ENCODE measurements around the gene GK. TPM values are rescaled to one million over a fixed set of nuclear protein-coding genes. Genes with fewer than 3 reads are reported as not detected.
"Not testable (repeated sequence)": the region's sequence is repeated elsewhere in the genome, so short reads cannot be mapped to it uniquely, and the experiment has no call there.

GK gene
- polyA plus RNA-seq, 3 donors from 2014 or later: 0.78 to 5.3 (median 3.9) TPM

DNA sequence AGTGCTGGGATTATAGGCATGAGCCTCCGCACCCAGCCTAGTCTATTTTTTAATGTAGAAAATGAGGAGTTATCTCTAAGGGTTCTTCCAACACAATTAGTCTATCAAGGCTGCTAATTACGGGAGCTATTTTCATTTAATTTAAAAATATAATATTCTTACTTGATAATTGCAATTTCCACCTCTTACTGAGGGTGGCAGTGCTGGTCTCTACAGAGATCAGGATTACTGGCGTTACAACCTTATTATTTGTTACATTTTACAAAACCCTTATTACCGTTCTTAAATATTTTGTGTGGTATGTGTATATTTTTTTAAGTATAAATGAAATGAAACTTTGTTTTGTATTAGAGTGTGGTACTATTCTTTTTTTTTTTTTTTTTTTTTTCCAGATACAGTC lies 17.6 kb upstream of the GK start:
- Mint-ChIP-seq H3K9me3 (no peaks in the 10 kb centered on the region), H3K36me3 (no peaks in the 10 kb centered on the region), H3K27me3 (ENCODE audit: low read depth in 3 of 3) (peaks cover 0 to 3% (median 0%) of the 10 kb centered on the region in 3 donors), H3K4me1 (peaks cover 1 to 3% of the 10 kb centered on the region in 2 donors), H3K4me3 (no peak overlapping the region), H3K27ac (no peak overlapping the region)
- no peak for DNase-seq

DNA sequence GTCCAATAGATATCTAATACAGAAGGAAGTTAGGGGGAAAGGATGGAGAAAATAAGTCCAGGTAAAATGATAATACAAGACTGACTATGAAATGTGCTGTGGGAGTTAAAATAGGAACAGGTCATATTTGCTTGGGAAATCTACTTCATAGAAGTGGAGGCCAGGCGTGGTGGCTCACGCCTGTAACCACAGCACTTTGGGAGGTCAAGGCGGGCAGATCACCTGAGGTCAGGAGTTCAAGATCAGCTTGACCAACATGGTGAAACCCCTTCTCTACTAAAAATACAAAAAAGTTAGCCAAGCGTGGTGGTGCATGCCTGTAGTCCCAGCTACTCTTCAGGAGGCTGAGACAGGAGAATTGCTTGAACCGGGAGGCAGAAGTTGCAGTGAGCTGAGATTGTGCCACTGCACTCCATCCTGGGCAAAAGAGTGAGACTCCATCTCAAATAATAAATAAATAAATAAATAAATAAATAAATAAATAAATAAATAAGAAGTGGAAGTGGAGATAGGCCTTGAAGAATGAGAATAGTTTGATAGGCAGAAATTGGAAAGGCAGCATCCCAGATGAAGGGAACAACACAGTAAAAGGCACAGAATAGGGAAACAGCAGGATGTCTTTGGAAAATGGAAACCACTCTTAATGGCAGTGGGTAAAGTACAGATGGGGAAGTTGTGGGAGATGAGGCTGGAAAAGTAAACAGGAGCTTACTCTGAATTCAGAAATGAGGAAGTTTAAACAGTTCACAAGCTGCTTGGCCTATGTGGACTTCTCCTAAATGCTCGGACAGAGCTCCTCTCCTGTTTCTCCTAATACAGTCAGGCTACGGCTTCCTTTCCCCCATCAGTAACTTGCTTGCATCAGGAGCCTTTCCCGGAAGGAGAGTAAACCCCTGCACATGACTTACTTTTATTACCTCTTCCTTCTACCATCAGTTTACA lies 15.1 kb upstream of the GK start:
- no peak overlapping the region for H3K27ac Mint-ChIP-seq
- H3K36me3 Mint-ChIP-seq: no peaks in the 10 kb centered on the region
- H3K4me3 Mint-ChIP-seq: no peak overlapping the region
- no peaks in the 10 kb centered on the region for H3K9me3 Mint-ChIP-seq
- no peak for DNase-seq
- peaks cover 2 to 7% of the 10 kb centered on the region in 2 donors for H3K4me1 Mint-ChIP-seq
- peaks cover 0 to 2% (median 0%) of the 10 kb centered on the region in 3 donors for H3K27me3 Mint-ChIP-seq (ENCODE audit: low read depth in 3 of 3)

DNA sequence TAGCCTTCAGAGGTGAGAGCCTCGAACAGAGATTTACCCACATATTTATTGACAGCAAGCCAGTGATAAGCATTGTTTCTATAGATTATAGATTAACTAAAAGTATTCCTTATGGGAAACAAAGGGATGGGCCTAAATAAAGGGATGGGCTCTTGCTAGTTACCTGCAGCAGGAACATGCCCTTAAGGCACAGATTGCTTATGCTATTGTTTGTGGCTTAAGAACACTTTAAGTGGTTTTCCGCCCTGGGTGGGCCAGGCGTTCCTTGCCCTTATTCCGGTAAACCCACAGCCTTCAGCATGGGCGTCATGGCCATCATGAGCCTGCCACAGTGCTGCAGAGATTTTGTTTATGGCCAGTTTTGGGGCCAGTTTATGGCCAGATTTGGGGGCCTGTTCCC lies 13.5 kb upstream of the GK start:
- H3K36me3 Mint-ChIP-seq; H3K9me3 Mint-ChIP-seq; DNase-seq; H3K27me3 Mint-ChIP-seq (ENCODE audit: low read depth in 3 of 3); H3K4me1 Mint-ChIP-seq; H3K27ac Mint-ChIP-seq; H3K4me3 Mint-ChIP-seq: not testable (repeated sequence)

DNA sequence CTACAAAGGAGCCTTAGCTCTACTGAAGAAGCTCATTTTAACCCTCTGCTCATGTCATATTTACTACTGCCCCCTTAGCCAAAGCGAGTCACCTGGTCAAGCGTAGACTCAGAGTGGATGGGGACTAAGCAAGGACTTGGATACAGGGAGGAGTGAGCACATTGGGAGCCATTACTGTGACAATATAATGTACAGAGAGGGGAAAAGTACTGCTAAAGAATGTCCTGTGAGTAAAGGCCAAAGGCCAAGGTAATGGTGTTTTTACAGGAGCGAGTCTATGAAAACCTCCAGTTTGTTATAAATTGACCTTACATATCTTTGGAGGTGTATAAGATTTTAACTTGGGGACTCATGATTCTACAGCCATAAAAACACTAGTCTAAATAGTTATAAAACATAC lies 10.6 kb upstream of the GK start:
- Mint-ChIP-seq H3K36me3 (no peaks in the 10 kb centered on the region), H3K9me3 (no peaks in the 10 kb centered on the region), H3K4me1 (peaks cover 2 to 7% of the 10 kb centered on the region in 2 donors), H3K4me3 (no peak overlapping the region), H3K27me3 (ENCODE audit: low read depth in 3 of 3) (peaks cover 0 to 2% (median 0%) of the 10 kb centered on the region in 3 donors), H3K27ac (no peak overlapping the region)
- DNase-seq: no peak

DNA sequence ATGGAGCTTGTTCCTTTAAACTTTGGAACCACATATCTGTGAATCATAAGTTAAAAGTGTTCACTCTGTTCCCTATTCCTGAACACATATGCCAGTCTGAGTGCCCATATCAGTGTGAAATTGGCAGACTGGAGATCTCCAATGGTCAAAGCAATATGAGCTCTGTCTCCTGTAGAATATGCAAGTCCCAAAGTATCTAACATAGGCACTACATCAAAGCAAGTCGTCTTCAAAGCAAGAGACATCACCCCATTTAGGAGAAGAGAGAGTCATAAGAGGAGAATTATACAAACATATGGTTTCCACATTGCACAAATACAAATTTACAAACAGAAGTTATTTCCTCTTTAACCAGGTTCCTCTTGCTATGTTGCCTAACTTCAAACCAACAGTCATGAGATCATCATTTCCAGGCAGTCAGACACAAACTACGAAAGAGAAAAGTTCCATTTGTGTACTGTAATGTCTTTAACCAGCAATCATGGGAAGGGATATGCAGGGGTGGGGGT lies 9.9 kb upstream of the GK start:
- no peaks in the 10 kb centered on the region for H3K36me3 Mint-ChIP-seq
- H3K27ac Mint-ChIP-seq: no peak overlapping the region
- peaks cover 2 to 7% of the 10 kb centered on the region in 2 donors for H3K4me1 Mint-ChIP-seq
- DNase-seq: no peak
- peaks cover 0 to 2% (median 2%) of the 10 kb centered on the region in 3 donors for H3K27me3 Mint-ChIP-seq (ENCODE audit: low read depth in 3 of 3)
- no peak overlapping the region for H3K4me3 Mint-ChIP-seq
- H3K9me3 Mint-ChIP-seq: no peaks in the 10 kb centered on the region

DNA sequence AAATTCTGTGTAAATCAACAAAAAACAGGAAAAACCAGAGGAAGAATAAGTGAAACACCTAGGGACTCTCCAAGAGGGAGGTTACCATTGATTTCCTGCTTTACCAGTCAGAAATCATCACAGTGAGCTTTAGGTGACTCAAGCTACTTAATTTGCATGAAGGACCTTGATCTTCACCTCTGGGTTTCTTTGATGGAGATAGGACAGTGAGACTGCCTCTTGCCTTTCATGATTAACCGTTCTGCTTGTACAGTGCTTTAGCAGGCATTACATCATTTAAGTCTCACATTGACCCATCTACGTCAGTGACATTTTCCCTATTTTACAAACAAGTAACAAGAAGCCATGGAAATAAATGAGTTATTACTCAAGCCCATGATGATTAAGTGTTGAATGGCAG lies 3.4 kb upstream of the GK start:
- Mint-ChIP-seq H3K4me3 (no peak overlapping the region), H3K36me3 (no peaks in the 10 kb centered on the region), H3K4me1 (peaks cover 11% of the 10 kb centered on the region in 2 donors), H3K27me3 (ENCODE audit: low read depth in 3 of 3) (peaks cover 3 to 12% (median 6%) of the 10 kb centered on the region in 3 donors), H3K27ac (no peak overlapping the region), H3K9me3 (no peaks in the 10 kb centered on the region)
- no peak for DNase-seq

DNA sequence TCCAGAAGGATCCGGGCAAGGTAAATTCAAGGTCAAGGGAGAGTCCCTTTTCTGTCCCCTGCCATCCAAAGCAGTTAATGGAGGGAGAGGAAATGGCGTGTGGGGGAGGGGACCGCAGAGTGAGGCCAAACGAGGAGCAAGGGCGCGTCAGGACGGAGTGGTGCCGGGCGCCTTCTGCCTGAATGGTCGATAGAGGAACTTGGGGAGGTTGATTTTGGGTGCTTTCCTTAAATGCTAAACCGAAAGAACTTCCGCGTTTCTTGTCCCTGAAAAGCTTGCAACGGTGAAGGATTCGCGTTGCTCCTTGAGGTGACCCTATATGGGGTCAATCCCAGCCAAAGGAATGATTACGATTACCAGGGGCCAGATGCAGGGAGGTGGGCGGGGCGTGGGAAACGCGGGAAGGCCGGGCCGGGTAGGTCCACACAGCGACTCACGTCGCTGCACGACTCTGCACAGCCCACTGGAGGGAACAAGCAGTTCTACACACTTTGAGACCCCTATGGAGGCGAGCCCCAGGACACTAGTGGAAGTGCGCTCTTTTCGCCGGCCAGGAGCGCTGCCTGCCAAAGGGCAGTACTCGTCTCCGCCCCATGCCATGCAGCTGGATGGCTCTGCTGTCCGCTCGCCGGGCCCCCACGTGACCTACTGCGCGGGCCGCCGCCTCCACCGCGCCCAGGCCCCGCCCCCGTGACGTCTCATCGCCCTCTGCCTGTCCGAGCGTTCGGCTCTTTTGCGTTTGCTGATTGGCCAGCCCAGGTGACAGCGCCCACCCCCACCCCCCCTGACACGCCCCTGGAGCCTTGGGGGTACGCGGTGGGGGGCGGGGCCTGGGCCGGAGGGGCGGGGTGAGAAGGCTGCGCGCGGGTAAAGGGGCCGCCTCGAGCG lies 452 bp upstream of the GK start:
- Mint-ChIP-seq H3K4me1 (peaks cover 11% of the 10 kb centered on the region in 2 donors), H3K4me3 (peak overlapping the region; percentile 88 to 90 (median 88)), H3K27ac (peak overlapping the region; percentile 85 to 93 (median 90)), H3K36me3 (no peaks in the 10 kb centered on the region), H3K9me3 (no peaks in the 10 kb centered on the region), H3K27me3 (ENCODE audit: low read depth in 3 of 3) (peaks cover 4 to 12% (median 5%) of the 10 kb centered on the region in 3 donors)
- peak; percentile 90 to 92 (median 92) for DNase-seq

DNA sequence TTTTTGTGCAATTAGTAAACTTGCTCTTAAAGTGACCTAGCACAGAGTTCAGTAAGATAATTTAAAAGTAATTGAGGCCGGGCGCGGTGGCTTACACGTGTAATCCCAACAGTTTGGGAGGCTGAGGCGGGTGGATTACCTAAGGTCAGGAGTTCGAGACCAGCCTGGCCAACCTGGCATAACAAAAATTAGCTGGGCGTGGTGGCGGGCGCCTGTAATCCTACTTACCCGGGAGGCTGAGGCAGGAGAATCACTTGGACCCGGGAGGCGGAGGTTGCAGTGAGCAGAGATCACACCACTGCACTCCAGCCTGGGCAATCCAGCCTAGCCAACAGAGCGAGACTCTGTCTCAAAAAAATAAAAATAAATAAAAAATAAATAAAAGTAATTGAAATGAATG lies 1.2 kb downstream of the GK start:
- not testable (repeated sequence) for H3K27me3 Mint-ChIP-seq (ENCODE audit: low read depth in 3 of 3); H3K9me3 Mint-ChIP-seq; DNase-seq; H3K36me3 Mint-ChIP-seq
- H3K4me1 Mint-ChIP-seq: peaks cover 11% of the 10 kb centered on the region in 2 donors
- H3K27ac Mint-ChIP-seq: peak overlapping the region in 3 of 6 donors; percentile 43 to 88 (median 74)
- peak overlapping the region; percentile 43 to 90 (median 88) for H3K4me3 Mint-ChIP-seq

DNA sequence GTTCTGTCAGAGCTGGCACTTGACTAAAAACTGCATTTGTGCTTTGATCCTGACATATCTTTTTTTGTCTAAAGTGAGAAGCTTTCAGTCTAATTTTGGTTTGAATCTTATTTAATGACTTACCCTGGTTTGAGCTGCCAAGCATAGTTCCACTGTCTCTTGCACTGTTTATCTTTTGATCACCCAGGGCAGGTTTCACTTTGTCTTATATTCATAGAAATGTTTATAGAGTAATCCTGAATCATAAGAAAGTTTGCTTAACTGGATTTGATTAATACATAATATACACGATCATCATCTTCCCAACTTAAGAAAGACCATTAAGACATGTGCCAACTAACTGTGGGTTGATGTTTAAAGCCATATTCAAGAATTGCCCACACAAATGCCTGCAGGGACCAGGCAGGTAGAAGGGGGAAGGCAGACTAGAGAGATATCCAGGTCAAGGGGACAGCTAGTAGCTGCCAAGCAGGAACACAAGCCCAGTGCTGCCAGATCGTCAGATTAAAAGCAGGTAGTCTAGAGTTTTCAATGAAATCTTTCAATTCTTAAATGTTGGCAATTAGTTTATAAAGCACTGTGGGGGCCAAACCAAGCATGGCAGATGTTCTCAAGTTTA lies 1.9 kb downstream of the GK start:
- H3K4me3 Mint-ChIP-seq: peak overlapping the region in 1 of 5 donors; percentile 2
- no peaks in the 10 kb centered on the region for H3K36me3 Mint-ChIP-seq
- peaks cover 4 to 9% (median 5%) of the 10 kb centered on the region in 3 donors for H3K27me3 Mint-ChIP-seq (ENCODE audit: low read depth in 3 of 3)
- peaks cover 11% of the 10 kb centered on the region in 2 donors for H3K4me1 Mint-ChIP-seq
- DNase-seq: no peak
- peak overlapping the region in 1 of 6 donors; percentile 17 for H3K27ac Mint-ChIP-seq
- H3K9me3 Mint-ChIP-seq: no peaks in the 10 kb centered on the region

DNA sequence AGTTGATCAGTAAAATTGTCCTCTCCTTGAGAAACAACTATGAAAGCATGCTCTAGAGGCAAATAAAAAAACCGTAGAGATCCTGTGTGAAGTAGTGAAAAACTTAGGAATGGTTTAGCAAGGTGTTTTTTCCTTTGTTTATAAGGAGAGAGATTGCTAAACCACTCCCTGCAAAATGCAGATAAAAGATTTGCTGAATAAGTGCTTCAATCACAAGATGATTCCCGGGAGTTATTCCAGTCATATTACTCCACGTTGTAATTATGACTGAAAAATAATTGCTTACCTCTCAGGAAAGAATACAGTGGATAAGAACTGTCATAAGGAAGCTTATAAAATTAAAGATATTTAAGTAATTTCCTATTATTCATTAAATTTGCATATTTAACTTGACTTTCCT lies 2.8 kb downstream of the GK start:
- H3K36me3 Mint-ChIP-seq: no peaks in the 10 kb centered on the region
- no peak overlapping the region for H3K27ac Mint-ChIP-seq
- H3K9me3 Mint-ChIP-seq: no peaks in the 10 kb centered on the region
- H3K4me1 Mint-ChIP-seq: peaks cover 11% of the 10 kb centered on the region in 2 donors
- H3K4me3 Mint-ChIP-seq: no peak overlapping the region
- peaks cover 4 to 9% (median 5%) of the 10 kb centered on the region in 3 donors for H3K27me3 Mint-ChIP-seq (ENCODE audit: low read depth in 3 of 3)
- DNase-seq: no peak

DNA sequence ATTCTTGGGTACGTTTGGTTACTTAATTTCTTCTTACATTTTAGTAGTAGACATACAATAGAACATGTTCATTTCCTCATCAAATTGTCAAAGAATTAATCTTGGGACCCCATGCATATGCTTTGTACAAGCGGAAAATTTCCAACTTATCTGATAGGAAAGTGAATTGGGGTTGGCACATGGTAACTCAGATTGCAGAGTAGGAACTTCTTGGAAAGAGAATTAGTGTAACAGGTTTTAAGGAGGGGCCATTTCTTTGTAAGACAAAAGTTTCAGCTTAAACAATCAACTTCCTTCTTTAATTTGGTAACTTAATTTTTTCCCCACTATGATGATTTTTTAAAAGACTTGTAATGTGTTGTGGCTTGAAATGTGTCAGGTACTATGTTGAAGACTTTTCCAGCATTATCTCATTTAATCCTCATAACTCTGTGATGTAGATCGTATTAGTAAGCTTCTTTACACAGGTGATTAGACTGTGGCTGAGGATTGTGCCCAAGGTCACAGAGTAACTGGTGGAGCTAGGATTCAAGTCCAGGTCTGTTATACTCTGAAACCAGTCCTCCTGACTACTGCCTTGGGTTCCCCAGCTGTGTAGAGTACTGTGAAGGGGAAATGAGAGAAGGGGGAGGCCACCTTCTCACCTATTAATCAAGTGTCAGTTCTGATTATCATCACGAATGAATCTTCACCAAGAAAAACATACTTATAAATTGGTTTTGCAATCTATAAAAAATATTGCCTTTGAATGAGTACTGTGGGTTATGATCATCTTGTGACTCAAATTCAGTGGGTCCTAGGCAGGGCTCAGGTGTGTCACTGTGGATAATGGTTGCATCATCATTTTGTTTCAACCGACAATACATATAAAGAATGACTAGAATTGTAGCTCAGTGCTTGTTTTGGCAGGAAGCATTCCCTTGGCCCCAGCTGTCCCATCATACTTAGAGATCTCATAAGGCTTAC lies 4.3 kb downstream of the GK start:
- H3K27me3 Mint-ChIP-seq (ENCODE audit: low read depth in 3 of 3): peaks cover 2 to 4% (median 2%) of the 10 kb centered on the region in 3 donors
- no peaks in the 10 kb centered on the region for H3K36me3 Mint-ChIP-seq
- H3K4me3 Mint-ChIP-seq: no peak overlapping the region
- peaks cover under 1 to 6% of the 10 kb centered on the region in 2 donors for H3K4me1 Mint-ChIP-seq
- H3K9me3 Mint-ChIP-seq: no peaks in the 10 kb centered on the region
- DNase-seq: no peak
- no peak overlapping the region for H3K27ac Mint-ChIP-seq

DNA sequence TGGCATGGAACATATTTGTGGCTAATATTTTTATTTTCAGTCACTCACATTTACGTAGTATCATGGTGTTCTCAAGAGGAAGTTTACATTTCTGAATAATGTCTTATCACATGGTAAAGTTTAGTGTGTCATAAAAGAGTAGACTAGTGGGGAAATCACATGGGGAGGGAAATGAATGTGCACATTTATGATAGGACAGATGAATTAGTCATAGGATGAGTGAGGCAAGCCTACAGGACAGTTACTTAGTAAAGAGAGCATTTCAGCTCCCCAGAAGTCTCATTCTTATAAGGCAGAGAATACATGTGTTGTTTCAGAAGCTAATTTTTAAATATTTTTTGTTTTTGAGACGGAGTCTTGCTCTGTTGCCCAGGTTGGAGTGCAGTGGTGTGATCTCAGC lies 6.2 kb downstream of the GK start:
- no peak for DNase-seq
- no peak overlapping the region for H3K4me3 Mint-ChIP-seq
- no peak overlapping the region for H3K27ac Mint-ChIP-seq
- peaks cover 0 to 2% (median 2%) of the 10 kb centered on the region in 3 donors for H3K27me3 Mint-ChIP-seq (ENCODE audit: low read depth in 3 of 3)
- no peaks in the 10 kb centered on the region for H3K9me3 Mint-ChIP-seq
- H3K4me1 Mint-ChIP-seq: no peaks in the 10 kb centered on the region
- no peaks in the 10 kb centered on the region for H3K36me3 Mint-ChIP-seq
